Endothelial cell of umbilical vein (primary cell): ENCODE measurements around the gene IZUMO3.

ENCODE experiments used
- EZH2 ChIP-seq: IDR thresholded peaks from 2 replicates; pipeline ENCODE4 v1.6.1; 2012; ENCODE audit warnings: borderline replicate concordance, low read depth, mild to moderate bottlenecking, moderate library complexity, low read length, inconsistent platforms; ENCODE audit not compliant: severe bottlenecking
- MYC ChIP-seq: IDR thresholded peaks from one replicate; pipeline ENCODE4 v1.6.1; 2011; ENCODE audit warnings: mild to moderate bottlenecking, low read depth, low read length
- POLR2A ChIP-seq: IDR thresholded peaks from 2 replicates; pipeline ENCODE4 v1.6.1; 2012; ENCODE audit warnings: low read depth, mild to moderate bottlenecking, control low read depth, low read length
- TF ChIP-seq, protein P1 (sequence below), 2 donors: IDR thresholded peaks; 1 replicate in 1 of 2; 2 replicates in 1 of 2; pipeline ENCODE4 v1.5.1; 2011; ENCODE audit warnings: low read length in 2 of 2, mild to moderate bottlenecking in 2 of 2, moderate library complexity in 2 of 2, control low read depth in 1 of 2, inconsistent platforms in 1 of 2, low read depth in 1 of 2; ENCODE audit not compliant: insufficient read depth in 1 of 2; ENCODE audit errors: extremely low read depth in 1 of 2
- TF ChIP-seq, protein P2 (sequence below): IDR thresholded peaks from 2 replicates; pipeline ENCODE4 v1.6.1; 2011; ENCODE audit not compliant: insufficient read depth, insufficient read length

DNA sequence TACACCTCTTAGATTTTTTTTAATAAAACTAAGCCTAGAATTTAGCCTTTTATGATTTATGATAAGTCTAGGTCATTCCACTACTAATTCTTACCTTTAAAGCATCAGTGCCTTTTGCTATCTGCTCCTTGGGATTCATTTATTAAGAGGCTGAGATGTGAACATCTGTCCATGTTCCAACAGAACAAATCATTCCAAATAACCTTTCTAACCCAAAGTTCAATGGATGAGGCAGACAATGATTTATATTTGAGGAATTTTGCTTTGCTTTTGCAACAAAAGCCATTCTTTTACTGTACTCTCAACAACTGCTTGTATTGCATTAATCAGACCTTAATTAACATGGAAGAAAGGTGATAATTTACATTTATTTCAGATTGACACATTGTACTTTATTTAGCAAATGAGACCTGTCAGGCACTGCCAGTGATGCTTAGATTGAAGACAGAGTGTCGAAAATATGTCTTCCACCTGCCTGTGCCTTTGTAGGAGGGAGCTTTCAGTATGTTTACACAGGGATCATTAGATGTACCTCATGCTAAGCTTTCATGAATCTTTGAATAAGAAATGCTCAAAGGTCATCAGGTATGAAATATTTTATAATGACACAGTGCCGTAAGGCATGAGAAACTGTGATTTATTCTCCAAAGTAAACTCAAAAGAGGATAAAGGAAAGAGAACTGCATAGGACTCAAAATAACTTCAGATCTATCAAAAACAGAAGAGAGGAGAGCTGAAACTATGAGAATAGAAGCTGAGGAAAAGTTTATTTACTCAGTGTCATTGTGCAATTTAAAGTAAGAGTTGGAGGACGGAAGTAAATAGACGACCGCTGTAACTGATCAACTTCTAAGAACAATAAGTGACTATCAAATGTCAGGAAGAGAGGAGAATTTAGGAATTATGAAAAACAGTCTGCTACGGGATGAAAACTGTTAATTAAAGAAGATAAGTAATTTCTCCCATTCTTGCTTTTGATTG is 36.7 kb upstream of the IZUMO3 start:
- TF ChIP-seq, protein P1, sequence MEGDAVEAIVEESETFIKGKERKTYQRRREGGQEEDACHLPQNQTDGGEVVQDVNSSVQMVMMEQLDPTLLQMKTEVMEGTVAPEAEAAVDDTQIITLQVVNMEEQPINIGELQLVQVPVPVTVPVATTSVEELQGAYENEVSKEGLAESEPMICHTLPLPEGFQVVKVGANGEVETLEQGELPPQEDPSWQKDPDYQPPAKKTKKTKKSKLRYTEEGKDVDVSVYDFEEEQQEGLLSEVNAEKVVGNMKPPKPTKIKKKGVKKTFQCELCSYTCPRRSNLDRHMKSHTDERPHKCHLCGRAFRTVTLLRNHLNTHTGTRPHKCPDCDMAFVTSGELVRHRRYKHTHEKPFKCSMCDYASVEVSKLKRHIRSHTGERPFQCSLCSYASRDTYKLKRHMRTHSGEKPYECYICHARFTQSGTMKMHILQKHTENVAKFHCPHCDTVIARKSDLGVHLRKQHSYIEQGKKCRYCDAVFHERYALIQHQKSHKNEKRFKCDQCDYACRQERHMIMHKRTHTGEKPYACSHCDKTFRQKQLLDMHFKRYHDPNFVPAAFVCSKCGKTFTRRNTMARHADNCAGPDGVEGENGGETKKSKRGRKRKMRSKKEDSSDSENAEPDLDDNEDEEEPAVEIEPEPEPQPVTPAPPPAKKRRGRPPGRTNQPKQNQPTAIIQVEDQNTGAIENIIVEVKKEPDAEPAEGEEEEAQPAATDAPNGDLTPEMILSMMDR (IDR thresholded peaks at IDR 0.05; ENCODE audit: extremely low read depth in 1 of 2, insufficient read depth in 1 of 2, low read depth in 1 of 2, low read length in 2 of 2): no peak
- no peak for TF ChIP-seq MYC
- TF ChIP-seq, protein P2, sequence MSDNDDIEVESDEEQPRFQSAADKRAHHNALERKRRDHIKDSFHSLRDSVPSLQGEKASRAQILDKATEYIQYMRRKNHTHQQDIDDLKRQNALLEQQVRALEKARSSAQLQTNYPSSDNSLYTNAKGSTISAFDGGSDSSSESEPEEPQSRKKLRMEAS: no peak
- no peak for TF ChIP-seq POLR2A
- no peak for TF ChIP-seq EZH2
